GM19328 (cell line): ENCODE results near the gene ELOVL1.
"Not testable (repeated sequence)": the region's sequence is repeated elsewhere in the genome, so short reads cannot be mapped to it uniquely, and the experiment has no call there.

Experiments
- ATAC-seq: cut with Tn5 transposase; IDR thresholded peaks from one replicate; pipeline ENCODE4 v1.9.1; 2021; ENCODE audit warnings: mild to moderate bottlenecking, moderate library complexity; ENCODE audit not compliant: unreplicated experiment

ELOVL1 gene

DNA sequence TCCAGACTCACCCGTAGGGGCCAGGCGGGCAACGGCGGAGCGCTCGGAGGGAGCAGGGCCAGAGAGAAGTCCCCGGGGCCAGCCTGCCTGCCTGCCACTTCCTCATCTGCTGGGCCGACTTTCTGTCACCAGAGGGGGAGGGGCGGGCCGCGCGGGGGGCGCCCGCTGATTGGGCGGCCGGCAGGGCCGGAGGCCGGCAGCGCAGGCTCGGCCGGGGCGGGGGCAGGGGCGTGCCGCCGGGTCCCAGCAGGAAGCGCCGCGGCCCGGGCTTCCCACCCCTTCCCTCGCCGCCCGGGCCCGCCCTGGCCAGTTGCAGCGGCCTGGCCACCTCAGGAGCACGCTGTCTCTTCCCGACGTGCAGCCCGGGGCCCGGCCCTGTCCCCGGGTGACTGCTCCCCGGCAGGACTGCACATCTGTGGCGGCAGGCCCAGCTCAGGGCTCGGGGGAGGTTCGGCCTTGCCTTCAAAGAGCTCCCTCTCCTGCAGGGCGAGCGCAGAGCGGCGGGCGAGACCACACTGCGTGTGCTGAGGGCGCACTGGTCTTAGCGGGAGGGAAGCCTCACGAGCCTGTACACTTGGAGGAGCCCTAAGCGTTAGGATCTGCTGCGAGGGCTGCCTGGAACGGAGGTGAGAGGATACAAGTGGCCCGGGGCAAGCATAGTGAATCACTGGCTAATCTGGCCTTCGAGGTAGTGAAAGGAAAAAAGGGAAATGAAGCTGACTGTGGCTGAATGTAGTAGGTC is at the start of gene ELOVL1:
ELOVL1 (minus strand) TSS at position 108 of the 742 bp plus-strand sequence. CDS start 2,402 bp downstream, outside the sequence.
- ATAC-seq, result peak; percentile 78

DNA sequence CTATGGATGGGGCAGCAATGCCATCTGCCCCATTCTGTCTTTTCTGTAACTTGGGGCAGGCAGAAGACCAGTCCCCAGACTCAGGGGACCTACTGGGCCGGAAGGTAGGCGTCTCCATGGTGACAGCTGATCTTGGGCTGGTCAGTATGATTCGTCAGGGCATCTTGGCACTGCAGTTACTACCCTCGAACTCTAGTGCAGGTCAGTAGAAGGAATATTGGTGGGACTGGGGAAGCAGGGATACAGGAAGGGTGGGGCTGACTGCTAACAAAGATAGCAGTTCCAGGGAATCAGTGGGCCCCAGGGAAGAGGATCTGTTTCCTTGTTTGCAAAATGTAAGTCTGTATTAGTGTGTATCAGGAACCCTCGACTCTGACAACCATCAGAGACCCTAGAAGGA is 48.1 kb upstream of the ELOVL1 start:
- ATAC-seq, result no peak

DNA sequence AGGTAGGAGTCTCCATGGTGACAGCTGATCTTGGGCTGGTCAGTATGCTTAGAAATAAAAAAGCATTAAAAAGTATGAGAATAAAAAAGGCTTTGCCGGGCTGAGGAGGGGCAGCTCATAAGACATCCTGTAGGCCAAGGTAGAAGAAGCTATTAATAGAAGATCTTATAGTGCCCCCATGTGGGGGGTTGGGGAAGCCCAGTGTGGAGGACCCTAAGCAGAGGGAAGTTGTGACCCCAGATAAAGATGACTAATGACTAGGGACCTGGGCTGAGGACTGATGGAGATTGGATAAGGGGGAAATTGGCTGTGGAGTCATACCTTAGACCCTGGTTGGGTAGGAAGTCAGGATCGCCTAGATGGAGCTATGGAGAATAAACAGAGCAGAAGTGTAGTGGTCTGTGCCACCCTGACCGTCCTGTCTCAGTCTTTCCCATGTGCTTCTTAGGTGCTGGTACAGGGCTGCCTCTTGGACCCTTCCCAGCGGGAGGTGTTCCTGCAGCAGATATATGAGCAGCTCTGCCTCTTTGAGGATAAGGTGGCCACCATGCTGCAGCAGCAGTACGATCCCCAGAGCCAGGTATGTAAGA is 46.9 kb upstream of the ELOVL1 start:
- ATAC-seq, result no peak

DNA sequence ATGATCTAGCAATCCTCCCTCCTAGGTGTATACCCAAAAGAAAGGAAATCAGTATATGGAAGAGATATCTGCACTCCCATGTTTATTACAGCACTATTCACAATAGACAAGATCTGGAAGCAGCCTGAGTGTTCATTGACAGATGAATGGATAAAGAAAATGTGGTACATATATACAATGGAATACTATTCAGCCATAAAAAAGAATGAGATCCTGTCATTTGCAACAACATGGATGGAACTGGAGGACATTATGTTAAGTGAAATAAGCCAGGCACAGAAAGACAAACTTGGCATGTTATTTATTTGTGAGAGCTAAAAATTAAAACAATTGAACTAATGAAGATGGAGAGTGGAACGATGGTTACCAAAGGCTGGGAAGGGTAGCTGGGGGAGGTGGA is 45.6 kb upstream of the ELOVL1 start:
- not testable (repeated sequence) for ATAC-seq

DNA sequence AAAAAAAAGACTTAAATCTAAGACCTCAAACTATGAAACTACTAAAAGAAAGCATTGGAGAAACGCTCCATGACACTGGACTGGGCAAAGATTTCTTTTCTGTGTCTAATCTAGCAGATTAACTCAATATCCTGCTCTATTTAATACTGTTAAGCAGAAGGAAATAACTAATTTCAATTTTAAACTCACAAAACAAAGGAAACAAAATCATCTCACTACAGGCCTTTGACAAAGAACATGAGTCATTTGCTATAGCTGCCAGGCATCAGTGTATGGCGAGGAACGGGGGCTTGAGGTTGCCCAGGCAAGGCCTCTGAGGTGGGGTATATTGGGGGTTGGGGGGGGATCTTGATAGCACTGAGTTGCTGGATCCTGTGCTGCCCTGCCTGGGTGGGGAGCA is 42.8 kb upstream of the ELOVL1 start:
- no peak for ATAC-seq

DNA sequence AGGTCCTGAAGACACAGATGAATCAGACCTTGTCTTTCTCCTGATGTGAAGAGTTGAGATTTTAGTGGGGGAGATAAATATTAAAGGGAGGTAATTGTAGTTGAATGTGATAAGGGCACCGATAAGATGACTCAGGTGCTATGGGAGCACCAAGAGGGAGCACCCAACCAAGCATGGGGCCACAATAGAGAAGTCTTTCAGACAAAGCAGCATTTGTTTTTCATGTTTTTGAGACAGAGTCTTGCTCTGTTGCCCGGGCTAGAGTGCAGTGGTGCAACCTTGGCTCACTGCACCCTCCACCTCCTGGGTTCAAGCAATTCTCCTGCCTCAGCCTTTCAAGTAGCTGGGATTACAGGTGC is 38.0 kb upstream of the ELOVL1 start:
- ATAC-seq, result no peak

DNA sequence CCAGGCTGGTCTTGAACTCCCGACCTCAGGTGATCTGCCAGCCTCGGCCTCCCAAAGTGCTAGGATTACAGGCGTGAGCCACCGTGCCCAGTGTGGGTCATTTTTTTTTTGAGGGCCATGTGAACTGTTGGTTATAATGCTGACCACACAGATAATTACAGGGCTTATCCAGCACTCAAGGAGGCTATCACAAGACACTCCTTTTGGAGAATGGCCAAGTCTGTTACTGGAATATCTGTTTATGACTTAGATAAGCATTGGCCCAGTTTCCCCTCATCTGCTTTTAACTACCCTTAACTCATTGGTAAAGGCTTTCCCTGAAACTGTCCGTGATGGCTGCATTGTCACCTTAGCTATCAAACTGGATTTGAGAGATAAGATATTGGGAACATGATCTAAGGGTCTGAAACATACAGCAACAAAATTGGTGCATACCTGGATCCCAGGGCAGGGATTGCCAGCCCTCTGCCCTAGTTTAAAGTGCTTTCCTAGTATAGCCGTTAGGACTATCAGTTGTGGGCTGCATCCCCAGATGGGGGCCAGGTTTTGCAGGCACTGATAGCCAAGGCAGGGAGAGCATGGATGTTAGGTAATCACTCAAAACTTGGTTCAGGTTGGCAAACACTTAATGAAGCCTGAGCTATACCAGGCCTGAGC is 37.5 kb upstream of the ELOVL1 start:
- no peak for ATAC-seq

DNA sequence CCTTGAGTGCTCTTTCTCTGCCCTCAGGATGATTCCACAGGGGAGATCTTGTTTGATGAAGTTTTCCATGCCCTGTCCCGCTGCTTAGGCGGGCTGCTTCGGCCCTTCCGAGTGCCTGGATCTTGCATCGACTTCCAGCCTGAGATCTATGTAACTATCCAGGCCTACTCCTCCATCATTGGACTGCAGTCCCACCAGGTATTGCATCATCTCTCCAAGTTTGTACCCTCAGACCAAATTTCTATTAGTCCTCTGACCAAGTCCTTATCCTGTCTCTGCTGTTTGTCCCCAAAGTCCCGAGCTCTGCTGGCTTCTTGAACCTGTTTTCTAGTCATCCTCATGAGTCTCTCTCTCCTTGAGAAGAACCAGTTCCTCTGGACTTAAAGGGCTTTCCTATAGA is 36.5 kb upstream of the ELOVL1 start:
- no peak for ATAC-seq

DNA sequence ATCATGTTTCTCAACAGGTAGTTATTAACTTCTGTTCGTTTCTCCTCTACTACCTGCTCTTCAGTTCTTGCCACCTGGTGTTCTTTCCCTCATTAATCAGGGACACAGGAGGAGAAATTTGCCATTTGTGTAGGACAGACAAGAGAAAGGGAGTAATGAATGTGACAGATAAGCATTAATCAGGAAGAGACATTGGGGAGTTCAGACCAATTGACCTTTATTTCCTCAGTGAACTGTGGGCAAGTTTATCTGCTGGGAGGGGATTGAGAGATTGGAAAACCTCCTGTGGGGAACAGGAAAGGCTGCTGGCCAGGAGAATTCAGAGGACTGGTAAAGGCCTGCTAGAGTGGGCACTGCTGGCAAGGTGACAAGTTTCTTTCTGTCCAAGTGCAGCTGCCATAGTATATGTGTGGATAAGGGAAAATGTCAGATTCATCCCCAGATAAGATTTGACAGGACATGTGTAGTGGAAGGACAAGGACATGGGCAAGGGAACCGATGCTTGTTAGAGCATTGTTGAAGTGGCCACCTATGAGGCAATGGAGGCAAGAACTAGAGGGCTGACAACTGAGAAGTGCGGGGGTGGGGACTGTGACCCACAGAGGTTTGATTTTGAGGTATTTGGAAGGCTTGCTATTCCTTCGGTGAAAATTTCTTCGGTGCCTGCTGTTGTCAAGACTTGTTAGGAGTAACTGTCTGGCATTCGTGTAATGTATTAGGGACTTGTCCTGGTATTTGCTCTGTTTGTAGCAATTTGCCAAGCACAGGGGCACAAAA is 34.5 kb upstream of the ELOVL1 start:
- no peak for ATAC-seq

DNA sequence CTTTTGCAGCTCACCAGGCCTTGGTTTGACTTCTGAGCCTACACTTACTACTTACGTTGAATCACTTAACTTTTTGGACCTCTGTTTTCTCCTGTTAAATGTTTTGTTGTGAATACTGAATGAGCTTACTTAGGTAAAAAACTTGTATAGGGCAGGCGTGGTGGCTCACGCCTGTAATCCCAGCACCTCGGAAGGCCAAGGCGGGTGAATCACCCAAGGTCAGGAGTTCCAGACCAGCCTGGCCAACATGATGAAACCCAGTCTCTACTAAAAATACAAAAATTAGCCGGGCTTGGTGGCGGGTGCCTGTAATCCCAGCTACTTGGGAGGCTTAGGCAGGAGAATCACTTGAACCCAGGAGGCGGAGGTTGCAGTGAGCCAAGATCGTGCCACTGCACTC is 32.6 kb upstream of the ELOVL1 start:
- not testable (repeated sequence) for ATAC-seq

DNA sequence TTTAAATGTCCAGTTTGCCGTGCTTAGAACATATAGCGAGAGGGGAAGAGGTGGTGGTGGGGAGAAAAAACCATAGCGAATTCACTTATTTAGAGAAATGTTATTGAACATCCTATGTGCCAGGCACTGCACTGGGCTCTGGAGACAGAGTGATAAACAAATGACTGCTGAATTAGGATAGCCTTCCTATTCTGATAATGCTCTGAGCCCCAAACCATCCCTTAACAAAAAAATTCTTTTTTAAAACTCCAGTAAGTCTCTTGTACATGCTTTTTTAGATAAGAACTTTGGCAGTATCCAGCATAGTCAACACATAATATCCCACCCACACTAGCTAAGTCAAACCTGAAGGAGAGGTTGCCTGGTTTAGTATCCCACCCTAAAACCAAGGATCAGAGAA is 30.4 kb upstream of the ELOVL1 start:
- no peak for ATAC-seq

DNA sequence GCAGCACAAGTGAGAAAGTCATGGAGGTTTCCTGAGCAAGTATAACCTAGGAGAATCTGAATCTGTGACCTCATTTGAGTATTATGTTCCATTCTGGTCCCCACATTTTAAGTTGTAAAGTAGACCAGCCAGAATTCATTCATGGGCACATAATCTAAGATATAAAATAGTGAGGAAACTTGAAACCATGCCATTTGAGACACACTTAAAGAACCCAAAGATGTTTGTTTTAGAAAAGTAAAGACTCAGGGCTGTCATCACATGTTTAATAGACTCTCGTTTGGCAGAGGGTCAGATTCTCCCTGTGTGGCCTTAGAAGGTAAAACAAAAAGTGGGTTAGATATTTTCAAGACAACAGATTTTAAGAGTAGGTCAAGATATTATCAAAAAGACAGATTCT is 28.2 kb upstream of the ELOVL1 start:
- ATAC-seq, result no peak

DNA sequence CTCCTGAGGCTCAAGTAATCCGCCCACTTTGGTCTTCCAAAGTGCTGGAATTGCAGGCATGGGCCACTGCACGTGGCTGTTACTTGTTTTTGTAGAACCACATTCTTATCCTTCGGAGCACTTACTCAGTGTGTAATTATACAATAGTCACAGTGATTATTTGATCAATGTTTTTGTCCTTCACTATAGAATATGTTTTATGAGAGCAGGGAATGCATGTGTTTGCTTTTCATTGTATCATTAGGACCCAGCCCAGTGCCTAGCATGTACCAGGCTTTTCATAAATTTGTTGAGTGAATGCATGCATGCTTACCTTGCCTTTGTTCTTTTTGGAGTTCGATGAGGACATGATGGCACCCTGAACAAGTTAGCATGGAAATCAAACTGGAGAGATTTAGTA is 27.7 kb upstream of the ELOVL1 start:
- ATAC-seq, result no peak

DNA sequence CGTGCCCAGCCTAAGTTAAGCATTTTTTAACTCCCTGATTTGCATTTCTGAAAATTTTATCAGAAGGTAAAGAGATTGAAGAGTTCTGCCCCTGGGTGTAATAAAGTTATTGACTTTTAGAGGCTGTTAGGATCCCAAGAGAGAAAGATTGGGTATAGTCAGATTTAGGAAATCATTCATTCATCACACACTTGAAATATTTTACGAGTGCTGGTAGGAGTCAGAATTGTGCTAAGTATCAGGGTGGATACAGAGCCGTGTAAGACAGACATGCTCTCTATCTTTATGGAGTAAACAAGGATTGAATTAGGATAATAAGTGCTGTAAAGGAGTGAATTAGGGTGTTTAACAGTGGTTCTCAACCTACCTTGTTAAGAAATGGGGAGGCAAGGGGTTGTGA is 24.9 kb upstream of the ELOVL1 start:
- ATAC-seq, result no peak

DNA sequence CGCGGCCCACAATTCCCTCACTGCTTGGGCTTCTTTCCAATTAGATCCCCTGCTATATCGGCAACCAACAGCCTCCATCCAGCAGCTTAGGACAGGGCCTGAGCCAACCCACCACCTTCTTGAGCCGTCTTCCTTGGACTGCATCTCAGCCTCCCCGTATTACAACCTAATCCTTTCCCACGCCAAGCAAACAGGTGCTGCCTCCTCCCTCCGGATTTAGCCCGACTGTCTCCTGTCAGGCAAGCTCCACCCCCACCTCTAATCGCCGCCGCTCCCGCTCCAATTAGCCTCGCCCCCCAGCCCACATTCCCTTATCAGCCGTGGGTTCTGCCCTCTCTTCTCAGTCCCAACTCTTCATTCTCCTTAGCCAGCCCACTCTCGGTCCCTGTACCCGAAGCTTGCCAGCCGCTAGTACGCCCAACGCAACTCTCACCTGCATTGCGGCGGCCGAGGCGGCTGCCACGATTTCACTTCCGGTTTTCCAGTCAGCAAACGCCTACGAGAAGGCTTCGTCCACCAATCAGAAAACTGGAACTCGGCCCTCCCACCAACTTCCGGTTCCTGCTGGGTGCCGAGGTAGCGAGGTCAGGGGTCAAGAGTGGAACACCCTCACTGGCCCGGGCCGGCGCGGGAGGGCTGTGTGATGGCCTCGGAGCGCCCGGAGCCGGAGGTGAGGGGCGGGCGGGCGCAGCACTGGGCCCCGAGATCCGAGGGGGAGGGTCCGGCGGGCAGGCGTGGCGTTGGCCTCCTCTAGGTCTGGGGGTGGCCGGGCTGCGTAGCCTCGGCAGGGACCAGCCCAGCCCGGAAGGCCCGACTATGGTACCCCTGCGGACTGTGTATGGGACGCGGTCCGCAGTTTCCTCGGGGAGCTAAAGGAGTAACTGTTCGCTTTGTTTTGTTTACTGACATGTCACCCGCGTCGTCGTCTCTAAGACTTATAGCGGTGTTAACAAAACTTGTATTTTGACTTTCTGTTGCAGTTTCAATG is 21.8 kb upstream of the ELOVL1 start, which contains the start of the genes MED8 and SZT2:
MED8 (minus strand) TSS at position 475 of the 988 bp plus-strand sequence; CDS start at position 439, 36 bp downstream.
SZT2 (plus strand) TSS at position 574 of the 988 bp plus-strand sequence; CDS start at position 644, 70 bp downstream.
- ATAC-seq, result peak; percentile 88

DNA sequence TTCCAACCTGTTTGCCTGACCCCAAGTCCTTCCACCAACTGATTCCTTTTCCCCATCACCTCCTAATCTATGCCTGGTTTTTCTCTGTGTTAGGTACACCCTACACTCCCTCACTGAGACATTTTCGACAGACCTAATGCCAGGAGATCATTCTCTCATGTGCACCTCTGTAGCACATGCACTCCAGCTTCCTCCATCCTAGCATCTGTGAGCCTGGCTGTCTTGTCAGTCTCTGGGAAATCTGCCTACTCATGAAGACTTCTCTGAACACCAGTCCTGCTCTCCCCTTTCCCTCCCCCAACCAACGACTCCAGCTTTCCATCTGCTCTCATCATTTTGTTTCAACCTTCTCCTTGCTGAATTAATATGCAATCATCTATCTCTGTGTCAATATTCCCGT is 20.8 kb upstream of the ELOVL1 start:
- no peak for ATAC-seq

DNA sequence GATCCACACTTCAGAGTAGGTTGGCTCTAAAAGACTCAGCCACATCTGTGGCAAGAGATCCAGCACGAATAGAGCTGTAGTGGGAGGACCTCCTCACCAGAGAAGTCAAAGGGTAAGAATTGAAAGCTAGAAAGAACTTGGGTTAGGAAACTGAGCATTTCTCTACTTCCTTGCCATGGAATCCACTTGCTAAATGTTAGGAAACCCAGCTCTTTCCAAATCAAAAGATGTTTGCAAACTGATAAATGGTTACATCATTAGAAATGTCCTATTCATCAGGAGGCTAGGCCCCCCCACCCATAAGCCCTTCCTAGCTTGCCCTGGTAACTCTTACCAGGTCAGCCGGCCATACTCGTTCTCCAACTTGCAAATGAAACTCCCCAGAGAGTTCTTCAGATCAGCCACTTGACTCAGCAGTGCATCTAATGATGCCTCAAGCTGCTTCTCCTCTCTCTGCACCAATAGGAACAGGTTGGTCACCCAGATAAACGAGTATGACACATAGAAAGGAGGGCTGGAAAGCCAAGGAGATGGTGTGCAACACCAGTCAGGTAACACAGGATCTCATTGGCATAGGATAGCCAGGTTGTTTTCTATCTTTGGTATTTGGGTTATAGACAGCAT is 20.3 kb upstream of the ELOVL1 start:
- ATAC-seq, result no peak

DNA sequence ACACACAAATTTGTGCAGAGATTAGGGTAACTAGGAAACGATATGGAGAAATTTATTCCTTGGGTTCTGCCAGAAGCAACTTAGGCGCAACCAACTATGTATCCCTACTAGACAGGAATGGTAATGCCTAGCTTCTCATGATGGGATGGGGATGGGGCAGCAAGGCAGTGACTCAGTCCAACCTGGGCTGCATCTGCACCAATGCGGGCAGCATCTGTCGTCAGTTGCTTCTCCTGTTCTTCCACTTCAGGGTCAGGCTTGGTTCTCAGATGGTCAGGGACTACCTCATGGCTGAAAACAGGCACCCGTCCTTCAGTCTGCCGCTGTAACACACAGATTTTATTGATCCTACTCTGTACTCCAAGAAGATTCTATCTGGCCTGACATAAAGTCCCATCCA is 18.9 kb upstream of the ELOVL1 start:
- ATAC-seq, result no peak

DNA sequence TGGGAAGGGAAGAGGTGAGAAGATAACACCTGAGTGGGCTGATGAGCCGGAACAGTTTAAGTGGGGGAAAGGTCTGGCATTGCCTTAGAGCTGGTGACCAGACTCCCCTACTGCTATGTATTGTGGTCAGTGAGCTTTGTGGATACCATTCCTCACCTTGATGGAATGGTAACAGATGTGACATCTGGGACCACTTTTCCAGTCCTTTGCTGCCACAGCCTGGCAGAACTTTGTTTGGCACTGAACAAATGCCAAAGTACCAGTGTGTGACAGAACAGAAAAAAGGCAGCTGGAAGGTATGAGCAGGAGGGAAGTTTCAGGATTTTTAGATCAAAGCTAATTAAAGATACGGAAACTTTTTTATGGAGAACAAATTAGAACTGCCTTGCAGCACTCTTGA is 15.6 kb upstream of the ELOVL1 start:
- ATAC-seq, result no peak
